Epithelial cell of esophagus (primary cell): ENCODE data around the gene KRTAP2-3.

ENCODE experiments used
- DNase-seq: peaks from one replicate; pipeline ENCODE4 v3.0.0; 2010; ENCODE audit warnings: low read depth
- H3K4me3 ChIP-seq: 2 replicates; pipeline ENCODE4 v1.5.1; 2011; ENCODE audit warnings: mild to moderate bottlenecking, low read length, control low read depth
- TF ChIP-seq, protein P1 (sequence below): IDR thresholded peaks from 2 replicates; pipeline ENCODE4 v1.5.1; 2011; ENCODE audit warnings: low read depth, mild to moderate bottlenecking, low read length, control low read depth, inconsistent platforms; ENCODE audit not compliant: insufficient read depth; ENCODE audit errors: missing control alignments

The KRTAP2-3 gene

DNA sequence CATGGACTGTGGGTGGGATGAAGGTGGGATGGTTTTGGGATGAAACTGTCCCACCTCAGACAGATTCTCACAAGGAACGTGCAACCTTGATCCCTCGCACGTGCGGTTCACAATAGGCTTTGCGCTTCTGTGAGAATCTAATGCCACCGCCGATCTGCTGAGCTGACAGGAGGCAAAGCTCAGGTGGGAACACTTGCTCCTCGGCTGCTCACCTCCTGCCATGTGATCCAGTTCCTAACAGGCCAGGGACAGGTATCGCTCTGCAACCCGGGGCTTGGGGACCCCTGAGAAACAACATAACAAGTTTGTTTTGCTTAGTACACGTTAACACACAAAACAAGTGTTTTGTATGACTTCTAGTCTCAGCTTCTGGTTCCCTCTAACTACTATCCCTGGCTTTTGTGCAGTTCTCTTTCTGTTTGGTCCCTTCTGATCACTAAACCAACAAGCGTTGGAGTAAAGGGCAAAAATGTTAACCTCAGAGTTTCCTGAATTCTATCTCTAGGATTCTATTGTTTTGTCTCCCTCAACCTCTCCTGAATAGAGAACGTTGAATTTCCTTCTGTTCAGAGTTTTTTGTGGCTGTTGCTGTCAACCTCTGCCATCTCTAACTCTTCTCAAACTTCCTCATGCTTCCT, 43.2 kb downstream of the KRTAP2-3 start:
- TF ChIP-seq, protein P1, sequence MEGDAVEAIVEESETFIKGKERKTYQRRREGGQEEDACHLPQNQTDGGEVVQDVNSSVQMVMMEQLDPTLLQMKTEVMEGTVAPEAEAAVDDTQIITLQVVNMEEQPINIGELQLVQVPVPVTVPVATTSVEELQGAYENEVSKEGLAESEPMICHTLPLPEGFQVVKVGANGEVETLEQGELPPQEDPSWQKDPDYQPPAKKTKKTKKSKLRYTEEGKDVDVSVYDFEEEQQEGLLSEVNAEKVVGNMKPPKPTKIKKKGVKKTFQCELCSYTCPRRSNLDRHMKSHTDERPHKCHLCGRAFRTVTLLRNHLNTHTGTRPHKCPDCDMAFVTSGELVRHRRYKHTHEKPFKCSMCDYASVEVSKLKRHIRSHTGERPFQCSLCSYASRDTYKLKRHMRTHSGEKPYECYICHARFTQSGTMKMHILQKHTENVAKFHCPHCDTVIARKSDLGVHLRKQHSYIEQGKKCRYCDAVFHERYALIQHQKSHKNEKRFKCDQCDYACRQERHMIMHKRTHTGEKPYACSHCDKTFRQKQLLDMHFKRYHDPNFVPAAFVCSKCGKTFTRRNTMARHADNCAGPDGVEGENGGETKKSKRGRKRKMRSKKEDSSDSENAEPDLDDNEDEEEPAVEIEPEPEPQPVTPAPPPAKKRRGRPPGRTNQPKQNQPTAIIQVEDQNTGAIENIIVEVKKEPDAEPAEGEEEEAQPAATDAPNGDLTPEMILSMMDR: no peak
- H3K4me3 ChIP-seq: no peak overlapping the region
- DNase-seq: no peak

DNA sequence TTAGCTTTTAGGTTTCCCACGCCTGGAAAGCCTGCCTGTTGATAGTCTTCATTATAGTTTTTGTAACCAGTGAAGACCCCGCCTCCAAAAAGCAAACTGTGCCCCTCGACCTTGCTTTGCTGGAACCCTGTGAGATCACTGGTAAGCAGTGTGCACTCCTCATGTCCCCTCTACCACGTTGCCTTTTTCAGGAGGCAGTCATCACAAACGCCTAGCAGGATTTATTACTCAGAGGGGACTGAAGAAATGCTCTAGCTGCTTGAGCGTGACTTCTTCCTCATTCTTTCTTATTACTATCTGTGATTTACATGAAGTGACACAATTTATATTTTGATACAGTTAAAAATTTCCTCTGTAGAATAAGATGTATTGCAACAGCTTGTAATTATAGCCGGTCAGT, 44.5 kb downstream of the KRTAP2-3 start:
- TF ChIP-seq, protein P1: no peak
- no peak overlapping the region for H3K4me3 ChIP-seq
- peak; percentile 15 for DNase-seq

DNA sequence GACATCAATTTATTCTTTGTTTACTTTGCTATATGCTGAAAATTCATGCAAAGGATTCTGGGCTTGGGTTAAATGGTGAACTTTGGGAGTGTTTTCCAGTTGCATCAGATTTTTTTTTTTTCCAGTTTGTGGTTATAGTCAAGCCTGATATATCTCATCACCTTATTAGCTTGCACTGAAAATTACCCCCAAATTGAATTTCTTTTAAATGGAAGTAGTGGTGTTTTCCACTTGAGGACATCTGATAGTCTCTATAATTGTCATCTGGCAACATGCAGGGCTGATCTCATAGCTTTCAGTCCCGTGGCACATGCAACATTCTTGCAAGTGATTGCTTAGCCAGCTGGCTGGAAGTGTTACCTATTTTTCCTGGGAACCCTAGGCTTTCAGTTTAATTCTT, 46.3 kb downstream of the KRTAP2-3 start:
- no peak for DNase-seq
- no peak overlapping the region for H3K4me3 ChIP-seq
- TF ChIP-seq, protein P1: no peak

DNA sequence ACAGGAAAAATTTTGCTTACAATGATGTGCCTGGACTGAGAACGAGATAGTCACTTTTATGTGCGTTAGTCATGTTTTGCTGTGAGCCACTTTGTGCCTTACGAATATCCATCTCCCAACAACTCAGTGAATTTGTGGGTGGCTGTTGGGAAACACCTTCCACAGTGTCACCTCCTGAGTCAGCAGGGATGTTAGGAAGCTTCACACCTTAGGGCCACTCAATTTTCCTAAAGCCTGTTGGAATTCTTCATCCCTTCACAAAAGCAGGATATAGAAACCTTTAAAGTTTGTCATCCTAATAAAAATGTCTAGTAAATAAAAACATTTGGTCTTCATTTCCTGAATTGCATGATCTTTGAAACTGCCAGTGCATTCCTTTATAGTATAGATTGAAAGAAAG, 46.7 kb downstream of the KRTAP2-3 start:
- DNase-seq: peak; percentile 52
- no peak overlapping the region for H3K4me3 ChIP-seq
- TF ChIP-seq, protein P1: no peak

DNA sequence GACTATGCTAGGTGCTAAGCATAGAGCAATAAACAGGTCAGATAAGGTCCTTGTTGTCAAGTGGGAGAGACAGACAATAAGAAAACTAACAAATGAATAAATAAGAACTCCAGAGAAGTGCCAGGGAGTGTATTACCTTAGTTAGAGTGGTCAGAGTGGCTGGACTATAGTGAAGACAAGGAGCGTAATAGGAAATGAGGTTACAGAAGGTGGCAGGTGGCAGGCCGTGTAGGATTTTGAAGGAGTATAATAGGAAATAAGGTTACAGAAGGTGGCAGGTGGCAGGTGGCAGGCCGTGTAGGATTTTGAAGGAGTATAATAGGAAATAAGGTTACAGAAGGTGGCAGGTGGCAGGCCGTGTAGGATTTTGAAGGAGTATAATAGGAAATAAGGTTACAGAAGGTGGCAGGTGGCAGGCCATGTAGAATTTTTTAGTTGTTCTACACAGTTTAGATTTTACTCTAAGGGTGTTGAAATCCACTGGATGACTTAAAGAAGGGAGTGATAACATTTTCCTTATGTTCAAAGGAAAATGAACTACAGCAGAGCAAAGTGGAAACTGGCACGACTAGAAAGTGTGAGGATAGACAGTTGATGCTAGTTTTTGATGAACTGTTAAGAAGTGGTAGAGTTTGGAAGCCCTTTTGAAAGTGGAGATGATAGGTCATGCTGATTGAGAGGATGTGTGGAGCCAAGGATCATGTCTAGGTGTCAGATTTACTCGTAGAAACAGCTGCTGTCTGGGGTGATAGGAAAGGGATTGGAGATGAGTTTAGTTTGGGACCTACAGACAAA, 47.4 kb downstream of the KRTAP2-3 start:
- TF ChIP-seq, protein P1: no peak

DNA sequence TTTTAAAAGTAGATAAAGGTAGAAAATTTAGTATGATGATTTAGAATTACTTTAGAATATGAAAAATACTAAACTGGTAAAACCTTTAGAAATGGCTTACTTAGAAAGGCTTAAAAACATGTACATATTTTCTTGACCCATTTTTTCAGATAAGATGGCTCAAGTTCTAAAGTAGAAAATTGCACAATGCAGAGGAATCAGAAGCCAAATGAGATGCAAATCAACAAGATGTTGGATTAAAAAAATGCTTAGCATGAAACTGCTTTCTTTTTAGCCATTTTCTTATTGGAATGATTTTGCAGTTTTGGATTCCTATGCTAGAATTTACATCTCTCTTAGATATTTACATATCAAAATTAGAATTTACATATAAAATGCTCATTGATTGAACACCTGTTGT, 49.5 kb downstream of the KRTAP2-3 start:
- no peak overlapping the region for H3K4me3 ChIP-seq
- no peak for DNase-seq
- TF ChIP-seq, protein P1: no peak

More for the DNA sequence above, 47.4 kb downstream of the KRTAP2-3 start:
- H3K4me3 ChIP-seq: no peak overlapping the region
- DNase-seq: no peak
